ENCODE data around the gene CENPQ. TPM values are rescaled to one million over a fixed set of nuclear protein-coding genes. Genes with fewer than 3 reads are reported as not detected.

Gene CENPQ
- total RNA-seq, 1 experiment from 2014 or later: 9.7 TPM

GRCh38 chr6:49522710-49523593 lies 59.8 kb downstream of the CENPQ start:
- H3K9me2 ChIP-seq (replicated peaks; ENCODE audit: low read length): no peaks in the 10 kb centered on the region
- DNase-seq: no peak
- H2AFZ ChIP-seq (ENCODE audit: low read length): no peak overlapping the region; the same call in 1 of the 2 replicates
- H3K4me2 ChIP-seq (ENCODE audit: low read length): no peak overlapping the region
- no peaks in the 10 kb centered on the region for H3K9me3 ChIP-seq (ENCODE audit: low read length)
- no peak for TF ChIP-seq EZH2phosphoT487 (IDR thresholded peaks at IDR 0.05; ENCODE audit: borderline replicate concordance, low read length)
- TF ChIP-seq CTCF (conservative IDR thresholded peaks at IDR 0.05; ENCODE audit: low read depth, low read length): no peak
- TF ChIP-seq EZH2 (IDR thresholded peaks at IDR 0.05; ENCODE audit: low read length, unreplicated experiment): no peak
- intact Hi-C loops (cut with micrococcal nuclease): no loop called here
- no TSS peak for BruUV-seq (replicated peaks)
- H3K4me1 ChIP-seq (ENCODE audit: insufficient read depth, low read length): no peaks in the 10 kb centered on the region
- no peaks in the 10 kb centered on the region for H4K20me1 ChIP-seq (ENCODE audit: low read length)
- H3K4me3 ChIP-seq (ENCODE audit: low read length): no peak overlapping the region
- H3F3A ChIP-seq (ENCODE audit: low read length, unreplicated experiment): no peaks in the 10 kb centered on the region
- POLR2A ChIA-PET (ENCODE audit: unreplicated experiment): no interaction called here
- ATAC-seq: no peak
- no peaks in the 10 kb centered on the region for H3K79me2 ChIP-seq (ENCODE audit: low read length)
- no peak overlapping the region for H3K27ac ChIP-seq (ENCODE audit: low read length)
- no peaks in the 10 kb centered on the region for H3K36me3 ChIP-seq (ENCODE audit: low read depth, low read length)
- no peak overlapping the region for H3K9ac ChIP-seq (ENCODE audit: low read length)
- CTCF ChIA-PET: no interaction called here
- H3K27me3 ChIP-seq (ENCODE audit: low read length): no peaks in the 10 kb centered on the region

- Histone ChIP-seq H4K20me1 (ENCODE audit: low read length) (no peaks in the 10 kb centered on the region), H3K4me2 (ENCODE audit: low read length) (no peak overlapping the region), H3K36me3 (ENCODE audit: low read depth, low read length) (no peaks in the 10 kb centered on the region), H3K9ac (ENCODE audit: low read length) (no peak overlapping the region), H3K9me2 (replicated peaks; ENCODE audit: low read length) (no peaks in the 10 kb centered on the region), H3K4me1 (ENCODE audit: insufficient read depth, low read length) (no peaks in the 10 kb centered on the region), H3K79me2 (ENCODE audit: low read length) (no peaks in the 10 kb centered on the region), H3K9me3 (ENCODE audit: low read length) (no peaks in the 10 kb centered on the region), H3K27me3 (ENCODE audit: low read length) (no peaks in the 10 kb centered on the region), H2AFZ (ENCODE audit: low read length) (no peak overlapping the region), H3K4me3 (ENCODE audit: low read length) (no peak overlapping the region), H3K27ac (ENCODE audit: low read length) (no peak overlapping the region), H3F3A (ENCODE audit: low read length, unreplicated experiment) (no peaks in the 10 kb centered on the region)
- ATAC-seq (no peak), DNase-seq (no peak)
- no TSS peak for BruUV-seq (replicated peaks)
- ChIA-PET POLR2A (ENCODE audit: unreplicated experiment) (no interaction called here), CTCF (no interaction called here)
- intact Hi-C loops (cut with micrococcal nuclease): no loop called here
- TF ChIP-seq EZH2 (IDR thresholded peaks at IDR 0.05; ENCODE audit: low read length, unreplicated experiment) (no peak), CTCF (conservative IDR thresholded peaks at IDR 0.05; ENCODE audit: low read depth, low read length) (no peak), EZH2phosphoT487 (IDR thresholded peaks at IDR 0.05; ENCODE audit: borderline replicate concordance, low read length) (no peak)
Observed at GRCh38 chr6:49523901-49524300, 60.7 kb downstream of the CENPQ start.

- H3K9ac ChIP-seq (ENCODE audit: low read length): no peak overlapping the region
- no peaks in the 10 kb centered on the region for H4K20me1 ChIP-seq (ENCODE audit: low read length)
- no peaks in the 10 kb centered on the region for H3K4me1 ChIP-seq (ENCODE audit: insufficient read depth, low read length)
- H3K27ac ChIP-seq (ENCODE audit: low read length): no peak overlapping the region
- H3K36me3 ChIP-seq (ENCODE audit: low read depth, low read length): no peaks in the 10 kb centered on the region
- H3K79me2 ChIP-seq (ENCODE audit: low read length): no peaks in the 10 kb centered on the region
- DNase-seq (no peak), ATAC-seq (no peak)
- ChIA-PET CTCF (no interaction called here), POLR2A (ENCODE audit: unreplicated experiment) (no interaction called here)
- H3K9me2 ChIP-seq (replicated peaks; ENCODE audit: low read length): no peaks in the 10 kb centered on the region
- H3F3A ChIP-seq (ENCODE audit: low read length, unreplicated experiment): no peaks in the 10 kb centered on the region
- H3K9me3 ChIP-seq (ENCODE audit: low read length): no peaks in the 10 kb centered on the region
- intact Hi-C loops (cut with micrococcal nuclease): no loop called here
- no peak overlapping the region for H3K4me2 ChIP-seq (ENCODE audit: low read length)
- H2AFZ ChIP-seq (ENCODE audit: low read length): no peak overlapping the region
- BruUV-seq (replicated peaks): no TSS peak
- H3K4me3 ChIP-seq (ENCODE audit: low read length): no peak overlapping the region
- H3K27me3 ChIP-seq (ENCODE audit: low read length): no peaks in the 10 kb centered on the region
- TF ChIP-seq CTCF (conservative IDR thresholded peaks at IDR 0.05; ENCODE audit: low read depth, low read length) (no peak), EZH2phosphoT487 (IDR thresholded peaks at IDR 0.05; ENCODE audit: borderline replicate concordance, low read length) (no peak), EZH2 (IDR thresholded peaks at IDR 0.05; ENCODE audit: low read length, unreplicated experiment) (no peak)
Observed at GRCh38 chr6:49524541-49524940, 61.4 kb downstream of the CENPQ start.
